Epithelial cell of prostate (primary cell): Measurements from ENCODE around the gene CLEC18A.
"Not testable (repeated sequence)": the region's sequence is repeated elsewhere in the genome, so short reads cannot be mapped to it uniquely, and the experiment has no call there.

ENCODE experiments used
- DNase-seq: peaks from one replicate; pipeline ENCODE4 v3.0.0-alpha.2; 2011; ENCODE audit warnings: low read depth, low spot score
- H3K27ac ChIP-seq: fragments of 450-650 bp; 2 replicates; pipeline ENCODE4 v1.5.1; 2017; ENCODE audit warnings: mild to moderate bottlenecking

The CLEC18A gene

DNA sequence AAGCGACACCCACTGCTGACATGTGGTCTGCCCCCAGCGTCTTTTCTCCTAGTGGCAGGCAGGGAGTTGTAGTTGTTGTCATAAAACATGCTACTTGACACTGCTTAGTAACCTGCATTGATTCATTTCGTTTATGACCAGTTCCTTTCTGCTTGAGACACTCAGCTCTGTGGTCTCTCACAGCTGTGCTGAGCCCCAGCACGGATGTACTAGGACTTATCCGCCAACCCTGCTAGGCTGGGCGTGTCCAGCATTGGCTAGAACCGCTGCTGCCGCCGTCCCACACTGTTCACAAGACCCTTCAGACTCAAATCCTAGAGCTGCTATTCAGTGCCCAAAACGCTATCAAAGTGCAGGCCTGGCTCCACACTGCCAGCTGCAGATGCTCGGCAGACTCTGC lies 60.0 kb downstream of the CLEC18A start:
- DNase-seq, H3K27ac ChIP-seq: not testable (repeated sequence)

DNA sequence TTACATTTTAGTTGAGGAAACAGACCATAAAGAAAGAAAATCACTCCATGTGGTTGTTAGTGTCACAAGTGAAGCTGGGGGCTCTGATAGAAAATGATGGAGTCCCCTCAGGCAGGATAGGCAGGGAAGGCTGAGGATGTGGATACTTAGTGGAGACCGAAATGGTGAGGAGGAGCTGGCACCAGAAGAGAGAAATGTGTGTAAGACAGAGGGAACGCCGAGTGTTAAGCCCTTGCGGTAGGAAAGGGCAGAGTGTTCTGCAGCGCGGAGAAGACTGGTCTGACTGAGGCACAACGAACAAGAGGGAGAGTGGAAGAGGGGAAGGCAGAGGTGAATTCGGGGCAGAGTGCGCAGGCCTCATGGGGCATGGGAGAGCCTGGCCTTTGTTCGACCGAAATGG lies 61.2 kb downstream of the CLEC18A start:
- H3K27ac ChIP-seq, DNase-seq: not testable (repeated sequence)

GRCh38 chr16:70012951-70013350 lies 61.8 kb downstream of the CLEC18A start:
- not testable (repeated sequence) for DNase-seq, H3K27ac ChIP-seq
